Endothelial cell of umbilical vein (primary cell): ENCODE measurements around the gene COL15A1.

Source experiments
- EZH2 ChIP-seq: IDR thresholded peaks from 2 replicates; pipeline ENCODE4 v1.6.1; 2012; ENCODE audit warnings: borderline replicate concordance, low read depth, mild to moderate bottlenecking, moderate library complexity, low read length, inconsistent platforms; ENCODE audit not compliant: severe bottlenecking
- TF ChIP-seq, protein P1 (sequence below), 2 donors: IDR thresholded peaks; 1 replicate in 1 of 2; 2 replicates in 1 of 2; pipeline ENCODE4 v1.5.1; 2011; ENCODE audit warnings: low read length in 2 of 2, mild to moderate bottlenecking in 2 of 2, moderate library complexity in 2 of 2, control low read depth in 1 of 2, inconsistent platforms in 1 of 2, low read depth in 1 of 2; ENCODE audit not compliant: insufficient read depth in 1 of 2; ENCODE audit errors: extremely low read depth in 1 of 2

DNA sequence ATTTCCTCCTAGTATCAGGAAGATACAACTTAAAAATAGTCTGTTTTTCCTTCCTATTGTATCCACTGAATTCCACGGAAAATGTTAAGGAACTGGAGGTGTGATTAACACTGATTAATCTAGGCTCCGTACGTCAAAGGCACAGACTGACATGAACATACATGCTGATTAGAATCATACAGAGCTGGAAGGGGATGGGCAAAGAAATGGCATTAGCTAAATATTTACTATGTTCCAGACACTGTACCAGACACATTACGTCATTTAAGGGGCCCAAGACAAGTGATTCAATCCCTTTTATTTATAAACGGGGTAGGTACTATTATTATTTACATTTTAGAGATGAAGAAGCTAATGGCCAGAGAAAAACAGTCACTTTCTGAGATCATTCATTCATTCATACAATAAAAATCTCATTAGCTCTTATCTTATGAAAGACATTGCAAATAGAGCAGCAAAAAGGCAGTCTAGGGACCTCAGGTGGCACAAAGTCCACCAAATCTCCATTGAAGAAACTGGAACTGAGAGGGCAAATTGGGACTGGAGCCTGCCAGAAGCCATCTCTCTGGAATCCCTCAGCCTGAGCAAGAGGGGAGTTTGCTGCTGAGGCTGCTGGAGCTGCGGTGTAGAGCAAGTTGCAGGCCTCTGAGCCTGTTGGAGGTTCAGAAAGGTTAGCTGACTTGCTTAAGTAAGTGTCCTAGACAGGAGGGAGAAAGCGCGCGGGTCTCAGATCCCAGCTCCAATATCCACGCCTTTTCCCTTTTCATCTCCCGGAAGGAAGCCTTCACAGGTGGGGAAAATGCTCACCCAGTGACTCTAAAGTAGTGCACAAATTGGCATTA lies 159.6 kb downstream of the COL15A1 start:
- TF ChIP-seq, protein P1, sequence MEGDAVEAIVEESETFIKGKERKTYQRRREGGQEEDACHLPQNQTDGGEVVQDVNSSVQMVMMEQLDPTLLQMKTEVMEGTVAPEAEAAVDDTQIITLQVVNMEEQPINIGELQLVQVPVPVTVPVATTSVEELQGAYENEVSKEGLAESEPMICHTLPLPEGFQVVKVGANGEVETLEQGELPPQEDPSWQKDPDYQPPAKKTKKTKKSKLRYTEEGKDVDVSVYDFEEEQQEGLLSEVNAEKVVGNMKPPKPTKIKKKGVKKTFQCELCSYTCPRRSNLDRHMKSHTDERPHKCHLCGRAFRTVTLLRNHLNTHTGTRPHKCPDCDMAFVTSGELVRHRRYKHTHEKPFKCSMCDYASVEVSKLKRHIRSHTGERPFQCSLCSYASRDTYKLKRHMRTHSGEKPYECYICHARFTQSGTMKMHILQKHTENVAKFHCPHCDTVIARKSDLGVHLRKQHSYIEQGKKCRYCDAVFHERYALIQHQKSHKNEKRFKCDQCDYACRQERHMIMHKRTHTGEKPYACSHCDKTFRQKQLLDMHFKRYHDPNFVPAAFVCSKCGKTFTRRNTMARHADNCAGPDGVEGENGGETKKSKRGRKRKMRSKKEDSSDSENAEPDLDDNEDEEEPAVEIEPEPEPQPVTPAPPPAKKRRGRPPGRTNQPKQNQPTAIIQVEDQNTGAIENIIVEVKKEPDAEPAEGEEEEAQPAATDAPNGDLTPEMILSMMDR (IDR thresholded peaks at IDR 0.05; ENCODE audit: extremely low read depth in 1 of 2, insufficient read depth in 1 of 2, low read depth in 1 of 2, low read length in 2 of 2), result no peak
- TF ChIP-seq EZH2, result no peak
